ENCODE measurements around the gene HTR1A.

The HTR1A gene

GRCh38 chr5:63916786-63917185 lies 45.5 kb downstream of the HTR1A start:
- H3K4me3 ChIP-seq (ENCODE audit: low read depth, low read length), result no peak overlapping the region
- TF ChIP-seq, protein P1, sequence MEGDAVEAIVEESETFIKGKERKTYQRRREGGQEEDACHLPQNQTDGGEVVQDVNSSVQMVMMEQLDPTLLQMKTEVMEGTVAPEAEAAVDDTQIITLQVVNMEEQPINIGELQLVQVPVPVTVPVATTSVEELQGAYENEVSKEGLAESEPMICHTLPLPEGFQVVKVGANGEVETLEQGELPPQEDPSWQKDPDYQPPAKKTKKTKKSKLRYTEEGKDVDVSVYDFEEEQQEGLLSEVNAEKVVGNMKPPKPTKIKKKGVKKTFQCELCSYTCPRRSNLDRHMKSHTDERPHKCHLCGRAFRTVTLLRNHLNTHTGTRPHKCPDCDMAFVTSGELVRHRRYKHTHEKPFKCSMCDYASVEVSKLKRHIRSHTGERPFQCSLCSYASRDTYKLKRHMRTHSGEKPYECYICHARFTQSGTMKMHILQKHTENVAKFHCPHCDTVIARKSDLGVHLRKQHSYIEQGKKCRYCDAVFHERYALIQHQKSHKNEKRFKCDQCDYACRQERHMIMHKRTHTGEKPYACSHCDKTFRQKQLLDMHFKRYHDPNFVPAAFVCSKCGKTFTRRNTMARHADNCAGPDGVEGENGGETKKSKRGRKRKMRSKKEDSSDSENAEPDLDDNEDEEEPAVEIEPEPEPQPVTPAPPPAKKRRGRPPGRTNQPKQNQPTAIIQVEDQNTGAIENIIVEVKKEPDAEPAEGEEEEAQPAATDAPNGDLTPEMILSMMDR (conservative IDR thresholded peaks at IDR 0.05; ENCODE audit: low read depth, low read length), result no peak
- peak; percentile 0 for DNase-seq (ENCODE audit: low read depth)

DNA sequence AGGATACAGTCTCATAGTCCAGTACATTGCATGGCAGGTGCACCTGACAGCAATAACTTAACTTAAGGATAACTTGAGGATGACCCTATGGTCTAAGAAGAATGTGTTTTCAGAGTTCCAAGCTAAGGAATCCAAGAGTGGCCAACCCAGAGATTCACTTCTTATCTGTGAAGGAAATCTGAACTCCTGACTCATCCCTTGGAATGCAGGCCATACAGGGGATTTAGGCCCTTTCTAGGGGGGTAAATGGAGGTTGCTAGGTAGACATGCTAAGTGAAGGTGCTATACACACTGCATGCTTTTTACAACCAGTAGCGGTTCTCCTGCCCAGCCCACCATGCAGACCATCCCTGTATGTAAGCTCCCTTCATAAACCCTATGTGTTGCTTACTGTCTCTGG lies 50.4 kb downstream of the HTR1A start:
- no peak for DNase-seq (ENCODE audit: low read depth)
- TF ChIP-seq, protein P1 (conservative IDR thresholded peaks at IDR 0.05; ENCODE audit: low read depth, low read length), result no peak
- H3K4me3 ChIP-seq (ENCODE audit: low read depth, low read length), result no peak overlapping the region

Data from choroid plexus epithelial cell (primary cell).